Fibroblast of skin of scalp (primary cell): Measurements from ENCODE around the gene OR1F1. TPM values are rescaled to one million over a fixed set of nuclear protein-coding genes. Genes with fewer than 3 reads are reported as not detected.

Source experiments
- DNase-seq: peaks from one replicate; pipeline ENCODE4 v3.0.0-alpha.2; 2013
- polyA plus RNA-seq, 2 experiments: library from polyadenylated mRNA; unstranded; fragments of 120-200 nt; gene quantifications; one replicate each; pipeline ENCODE4 v1.2.1, GENCODE V29; 2013; ENCODE audit not compliant: insufficient read length in 2 of 2

The OR1F1 gene
- 0.19 TPM for polyA plus RNA-seq (2013, experiment 1 of 2; ENCODE audit: insufficient read length)
- polyA plus RNA-seq (2013, experiment 2 of 2; ENCODE audit: insufficient read length), result 0.26 TPM

GRCh38 chr16:3187798-3188674 lies at the start of gene OR1F1:
OR1F1 (plus strand) TSS chr16:3188204.
- DNase-seq, result peak; percentile 84

- DNase-seq, result no peak
These were observed 49.7 kb upstream of the OR1F1 start for GRCh38 chr16:3138342-3138741.

DNA sequence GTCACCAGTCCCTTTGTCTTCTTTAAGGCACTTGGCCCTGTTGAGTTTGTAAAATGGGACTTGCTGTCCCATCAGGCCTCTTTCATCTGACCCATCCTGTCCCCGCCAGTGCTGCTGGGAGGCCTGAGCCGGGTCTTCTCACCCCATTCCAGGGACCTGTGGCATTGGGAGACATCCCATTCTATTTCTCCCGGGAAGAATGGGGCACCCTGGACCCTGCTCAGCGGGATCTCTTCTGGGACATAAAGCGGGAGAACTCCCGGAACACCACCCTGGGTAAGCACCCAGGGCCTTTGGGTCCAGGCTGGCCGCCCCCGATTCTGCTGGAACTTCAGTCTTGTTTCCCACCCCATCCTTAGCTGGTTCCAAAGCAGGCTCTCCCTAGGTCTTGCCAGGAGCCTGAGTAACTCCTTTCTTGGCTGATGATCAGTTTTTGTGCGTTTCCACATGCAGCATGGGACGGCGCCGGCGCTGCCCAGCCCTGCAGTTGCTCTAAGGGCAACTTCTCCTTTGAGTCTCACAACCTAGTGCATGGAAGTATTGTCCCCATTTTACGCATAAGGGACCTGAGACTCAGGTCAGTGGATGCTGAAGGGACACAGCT lies 49.1 kb upstream of the OR1F1 start:
- DNase-seq, result no peak

- DNase-seq, result peak; percentile 51
These were observed 48.4 kb upstream of the OR1F1 start for GRCh38 chr16:3139561-3139960.

GRCh38 chr16:3140603-3141427 lies 47.2 kb upstream of the OR1F1 start:
- DNase-seq, result no peak

DNA sequence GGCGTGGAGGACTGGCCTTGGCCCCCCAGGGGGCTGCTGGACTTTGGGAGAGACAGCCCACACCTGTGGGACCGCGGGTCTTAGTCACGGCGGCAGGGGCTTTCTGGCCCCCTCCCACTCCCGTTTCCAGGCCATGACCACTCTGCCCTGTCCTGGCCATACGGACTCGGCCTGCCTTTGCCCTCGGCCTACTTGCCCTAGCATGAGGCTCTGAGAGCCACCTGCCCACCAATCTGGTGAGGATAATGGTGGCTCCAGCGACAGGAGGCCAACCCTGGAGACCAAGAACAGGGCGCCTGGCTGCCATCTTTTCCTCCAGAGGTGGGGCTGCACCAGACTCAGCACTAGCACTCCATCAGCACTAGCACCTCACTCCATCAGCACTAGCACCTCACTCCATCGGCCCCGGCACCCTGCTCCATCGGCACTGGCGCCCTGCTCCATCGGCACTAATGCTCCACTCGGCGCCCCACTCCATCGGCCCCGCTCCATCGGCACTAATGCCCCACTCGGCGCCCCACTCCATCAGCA lies 46.2 kb upstream of the OR1F1 start:
- no peak for DNase-seq

GRCh38 chr16:3142327-3142726 lies 45.7 kb upstream of the OR1F1 start:
- no peak for DNase-seq

DNA sequence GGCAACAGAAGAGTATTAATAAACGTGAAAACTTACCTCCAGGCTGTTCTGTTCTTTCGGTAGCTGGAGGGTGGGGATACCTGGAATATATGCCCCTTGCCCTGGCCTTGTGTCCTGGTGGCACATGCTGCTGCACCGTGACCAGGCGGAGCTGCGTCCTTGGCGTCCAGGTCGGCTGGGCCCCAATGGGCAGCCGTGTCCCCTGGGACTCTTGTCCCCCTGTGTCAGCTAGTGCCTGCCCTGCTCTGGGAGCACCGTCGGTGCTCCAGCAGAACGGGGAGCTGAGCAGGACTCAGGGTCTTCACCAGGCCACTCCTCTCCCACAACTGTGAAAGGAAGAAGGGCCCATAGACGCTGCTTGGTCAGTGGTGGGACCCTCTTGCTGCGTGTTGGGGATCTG lies 45.2 kb upstream of the OR1F1 start:
- DNase-seq, result no peak

- no peak for DNase-seq
These were observed 44.8 kb upstream of the OR1F1 start for GRCh38 chr16:3143189-3143588.

- DNase-seq, result no peak
These were observed 44.2 kb upstream of the OR1F1 start for GRCh38 chr16:3143598-3144320.

DNA sequence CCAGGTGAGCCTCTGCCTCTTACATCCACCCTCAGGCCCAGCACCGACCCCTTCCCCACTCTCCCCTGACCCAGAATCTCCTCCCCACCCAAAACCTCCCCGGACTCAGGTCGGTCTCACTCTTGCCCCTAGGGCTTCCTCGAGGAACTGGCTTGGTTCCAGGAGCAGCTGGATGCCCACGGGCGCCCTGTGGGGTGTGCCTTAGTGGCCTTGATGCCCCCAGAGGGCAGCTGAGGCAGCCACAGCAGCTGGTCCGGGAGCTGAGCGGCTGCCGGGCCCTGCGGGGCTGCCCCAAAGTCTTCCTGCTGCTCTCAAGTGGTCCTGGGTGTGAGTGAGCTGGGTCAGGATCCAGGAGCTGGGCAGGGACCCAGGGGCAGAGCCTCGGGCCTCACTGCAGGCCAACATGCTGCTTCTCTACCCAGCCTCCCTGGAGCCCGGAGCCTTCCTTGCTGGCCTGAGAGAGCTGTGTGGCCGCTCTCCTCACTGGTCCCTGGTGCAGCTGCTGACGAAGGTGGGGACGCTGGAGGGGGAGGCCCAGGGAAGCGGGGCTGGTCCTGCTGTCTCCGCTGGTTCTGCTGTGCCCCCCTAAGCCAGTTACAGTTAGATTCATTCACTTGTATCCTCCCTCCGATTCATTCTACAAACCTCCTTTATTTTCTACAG lies 43.6 kb upstream of the OR1F1 start:
- no peak for DNase-seq

- no peak for DNase-seq
These were observed 42.9 kb upstream of the OR1F1 start for GRCh38 chr16:3145151-3145550.

DNA sequence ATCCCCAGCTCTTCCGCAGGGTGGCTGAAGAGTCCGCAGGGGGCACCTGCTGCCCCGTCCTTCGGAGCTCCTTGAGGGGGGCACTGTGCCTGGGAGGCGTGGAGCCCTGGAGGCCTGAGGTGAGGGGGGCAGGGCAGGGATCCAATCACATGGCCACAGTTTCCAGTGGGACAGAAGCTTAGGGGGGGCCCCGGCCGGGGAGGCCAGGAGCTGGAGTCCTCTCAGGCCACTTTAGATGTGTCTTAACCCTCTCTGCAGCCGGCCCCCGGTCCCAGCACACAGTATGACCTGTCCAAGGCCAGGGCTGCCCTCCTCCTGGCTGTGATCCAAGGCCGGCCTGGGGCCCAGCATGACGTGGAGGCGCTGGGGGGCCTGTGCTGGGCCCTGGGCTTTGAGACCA lies 42.3 kb upstream of the OR1F1 start:
- no peak for DNase-seq

DNA sequence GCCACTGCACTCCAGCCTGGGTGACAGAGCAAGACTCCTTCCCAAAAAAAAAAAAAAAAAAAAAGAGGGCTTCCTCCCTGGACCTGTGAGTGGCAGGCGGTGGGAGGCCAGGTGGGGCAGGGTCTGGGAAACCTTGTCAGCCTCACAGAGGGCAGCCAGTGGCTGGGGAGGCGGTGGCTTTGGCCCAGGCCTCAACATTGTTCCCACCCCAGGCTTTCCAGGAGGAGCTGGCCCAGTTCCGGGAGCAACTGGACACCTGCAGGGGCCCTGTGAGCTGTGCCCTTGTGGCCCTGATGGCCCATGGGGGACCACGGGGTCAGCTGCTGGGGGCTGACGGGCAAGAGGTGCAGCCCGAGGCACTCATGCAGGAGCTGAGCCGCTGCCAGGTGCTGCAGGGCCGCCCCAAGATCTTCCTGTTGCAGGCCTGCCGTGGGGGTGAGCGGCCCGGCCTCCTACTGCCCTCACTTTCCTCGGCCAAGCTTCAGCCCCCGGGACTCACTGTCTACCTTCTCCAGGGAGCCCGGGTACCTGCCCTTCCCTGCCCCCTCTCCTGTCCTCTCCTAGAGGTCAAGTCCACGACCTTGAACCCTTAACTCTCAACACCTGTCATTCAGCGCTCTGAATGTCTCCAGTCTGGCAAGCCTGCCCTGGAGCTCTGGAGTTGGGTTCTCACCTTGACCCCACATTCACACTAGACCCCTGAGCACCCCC lies 40.8 kb upstream of the OR1F1 start:
- no peak for DNase-seq

GRCh38 chr16:3147757-3148104 lies 40.3 kb upstream of the OR1F1 start:
- no peak for DNase-seq

GRCh38 chr16:3148256-3149192 lies 39.5 kb upstream of the OR1F1 start:
- DNase-seq, result no peak

DNA sequence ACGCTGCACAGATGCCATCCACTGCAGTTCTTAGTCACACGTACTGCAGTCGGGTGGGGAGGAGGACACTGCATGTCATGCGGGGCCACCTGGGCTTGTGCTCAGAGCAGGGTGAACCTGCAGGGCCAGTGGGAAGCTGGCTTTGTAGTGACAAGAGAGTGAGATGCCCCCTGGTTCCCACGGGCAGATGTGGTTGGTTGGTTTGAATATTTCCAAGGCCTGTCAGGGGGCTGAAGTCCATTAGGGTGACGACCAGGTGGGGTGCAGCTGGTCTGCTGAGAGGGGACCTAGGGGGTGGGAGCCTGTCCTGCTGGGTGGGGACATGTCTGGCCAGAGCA lies 38.8 kb upstream of the OR1F1 start:
- no peak for DNase-seq

DNA sequence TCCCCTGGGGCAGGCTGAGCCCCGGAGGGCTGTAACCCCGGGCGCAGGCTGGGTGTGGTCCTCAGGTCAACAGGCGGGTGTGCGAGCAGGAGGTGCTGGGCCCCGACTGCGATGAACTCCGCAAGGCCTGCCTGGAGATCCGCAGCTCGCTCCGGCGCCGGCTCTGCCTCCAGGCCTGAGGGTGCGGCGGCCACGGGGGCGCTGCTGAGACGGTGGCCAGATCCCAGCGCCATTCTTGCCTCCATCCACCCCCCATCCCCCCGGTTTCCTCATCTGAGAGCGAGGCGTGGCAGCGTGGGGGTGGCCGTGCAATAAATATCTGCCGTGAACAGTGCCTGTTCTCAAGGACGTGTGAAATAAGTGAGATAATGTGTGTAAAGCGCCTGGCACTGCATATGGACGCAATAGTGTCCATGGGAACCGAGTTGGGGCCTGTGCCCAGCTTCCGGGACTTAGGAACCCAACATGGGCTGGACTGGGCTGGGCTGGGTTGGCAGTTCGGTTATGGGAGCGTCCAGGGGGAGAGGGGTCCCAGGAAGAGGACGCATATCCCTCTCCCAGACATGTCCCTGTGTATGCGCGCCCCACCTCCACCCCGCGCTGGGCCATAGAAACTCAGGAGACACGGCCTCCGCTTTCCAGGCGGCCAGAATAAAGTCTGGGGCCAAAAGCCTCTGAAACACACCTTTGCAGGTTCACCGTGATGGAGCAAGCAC lies 38.2 kb upstream of the OR1F1 start:
- DNase-seq, result peak; percentile 76
